HepG2 (cell line): ENCODE results near the gene SPRYD4.

Experiments
- BRCA1 ChIP-seq: sonication (generic); formaldehyde crosslinking; IDR thresholded peaks from 2 replicates; pipeline ENCODE4 v1.4.0; 2020; ENCODE audit warnings: missing genetic modification reagents
- CBFB ChIP-seq: sonication (generic); formaldehyde crosslinking; IDR thresholded peaks from 2 replicates; pipeline ENCODE4 v1.4.0; 2020; ENCODE audit warnings: missing genetic modification reagents
- CHD4 ChIP-seq: fragments of 200-600 bp; sonication (generic); IDR thresholded peaks from 2 replicates; pipeline ENCODE4 v1.7.0; 2017; ENCODE audit warnings: mild to moderate bottlenecking, low read length, borderline replicate concordance
- CTCF ChIP-seq: sonication (generic); formaldehyde crosslinking; IDR thresholded peaks from 2 replicates; pipeline ENCODE4 v1.5.0; 2020; ENCODE audit warnings: mild to moderate bottlenecking, missing genetic modification reagents, moderate library complexity
- EP300 ChIP-seq, 3 experiments: sonication (generic) in 1 of 3; formaldehyde crosslinking in 1 of 3; IDR thresholded peaks; 2 replicates each; pipeline versions ENCODE4 v1.5.1 to v1.6.1; 2011 to 2020; ENCODE audit warnings: low read depth in 2 of 3, low read length in 2 of 3, borderline replicate concordance in 1 of 3, improper control_type of control experiment in 1 of 3, mild to moderate bottlenecking in 1 of 3, missing genetic modification reagents in 1 of 3, moderate library complexity in 1 of 3
- ERF ChIP-seq: IDR thresholded peaks from 2 replicates; pipeline ENCODE4 v1.6.1; 2018; ENCODE audit warnings: missing biosample characterization, missing genetic modification reagents
- FOXM1 ChIP-seq: sonication (generic); formaldehyde crosslinking; IDR thresholded peaks from 2 replicates; pipeline ENCODE4 v1.5.0; 2020; ENCODE audit warnings: missing genetic modification reagents
- NFE2 ChIP-seq: sonication (generic); formaldehyde crosslinking; IDR thresholded peaks from 2 replicates; pipeline ENCODE4 v1.4.0; 2020; ENCODE audit warnings: missing genetic modification reagents
- ZBTB8A ChIP-seq: sonication (generic); formaldehyde crosslinking; IDR thresholded peaks from 2 replicates; pipeline ENCODE4 v1.4.0; 2020; ENCODE audit warnings: mild to moderate bottlenecking, low read depth, missing genetic modification reagents, borderline replicate concordance
- TF ChIP-seq, protein P1 (sequence below): sonication (generic); formaldehyde crosslinking; IDR thresholded peaks from 2 replicates; pipeline ENCODE4 v1.4.0; 2020; ENCODE audit warnings: missing genetic modification reagents, borderline replicate concordance
- TF ChIP-seq, protein P2 (sequence below): sonication (generic); formaldehyde crosslinking; IDR thresholded peaks from 2 replicates; pipeline ENCODE4 v1.9.0; 2021; ENCODE audit warnings: missing genetic modification reagents, mild to moderate bottlenecking, borderline replicate concordance
- TF ChIP-seq, protein P3 (sequence below): sonication (generic); formaldehyde crosslinking; IDR thresholded peaks from 2 replicates; pipeline ENCODE4 v1.8.0; 2022; ENCODE audit warnings: mild to moderate bottlenecking, missing genetic modification reagents, moderate library complexity

DNA sequence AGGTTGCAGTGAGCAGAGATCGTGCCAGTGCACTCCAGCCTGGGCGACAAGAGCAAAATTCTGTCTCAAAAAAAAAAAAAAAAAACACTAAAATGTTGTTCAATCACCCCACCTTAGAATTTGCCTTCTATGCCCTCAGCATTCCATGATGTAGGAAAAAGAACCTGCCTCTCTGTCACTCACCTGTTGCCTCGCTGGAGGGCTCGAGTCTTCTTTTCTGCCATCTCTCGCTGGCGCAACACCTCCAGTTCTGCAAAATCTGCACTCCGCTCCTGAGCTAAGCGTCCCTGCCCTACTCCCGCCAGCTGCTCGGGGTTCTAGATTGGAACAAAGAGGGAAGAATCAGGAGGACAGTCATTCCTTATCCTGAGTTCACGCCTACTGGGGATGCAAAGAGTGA, 37.1 kb upstream of the SPRYD4 start:
- no peak for TF ChIP-seq CHD4
- TF ChIP-seq, protein P1, sequence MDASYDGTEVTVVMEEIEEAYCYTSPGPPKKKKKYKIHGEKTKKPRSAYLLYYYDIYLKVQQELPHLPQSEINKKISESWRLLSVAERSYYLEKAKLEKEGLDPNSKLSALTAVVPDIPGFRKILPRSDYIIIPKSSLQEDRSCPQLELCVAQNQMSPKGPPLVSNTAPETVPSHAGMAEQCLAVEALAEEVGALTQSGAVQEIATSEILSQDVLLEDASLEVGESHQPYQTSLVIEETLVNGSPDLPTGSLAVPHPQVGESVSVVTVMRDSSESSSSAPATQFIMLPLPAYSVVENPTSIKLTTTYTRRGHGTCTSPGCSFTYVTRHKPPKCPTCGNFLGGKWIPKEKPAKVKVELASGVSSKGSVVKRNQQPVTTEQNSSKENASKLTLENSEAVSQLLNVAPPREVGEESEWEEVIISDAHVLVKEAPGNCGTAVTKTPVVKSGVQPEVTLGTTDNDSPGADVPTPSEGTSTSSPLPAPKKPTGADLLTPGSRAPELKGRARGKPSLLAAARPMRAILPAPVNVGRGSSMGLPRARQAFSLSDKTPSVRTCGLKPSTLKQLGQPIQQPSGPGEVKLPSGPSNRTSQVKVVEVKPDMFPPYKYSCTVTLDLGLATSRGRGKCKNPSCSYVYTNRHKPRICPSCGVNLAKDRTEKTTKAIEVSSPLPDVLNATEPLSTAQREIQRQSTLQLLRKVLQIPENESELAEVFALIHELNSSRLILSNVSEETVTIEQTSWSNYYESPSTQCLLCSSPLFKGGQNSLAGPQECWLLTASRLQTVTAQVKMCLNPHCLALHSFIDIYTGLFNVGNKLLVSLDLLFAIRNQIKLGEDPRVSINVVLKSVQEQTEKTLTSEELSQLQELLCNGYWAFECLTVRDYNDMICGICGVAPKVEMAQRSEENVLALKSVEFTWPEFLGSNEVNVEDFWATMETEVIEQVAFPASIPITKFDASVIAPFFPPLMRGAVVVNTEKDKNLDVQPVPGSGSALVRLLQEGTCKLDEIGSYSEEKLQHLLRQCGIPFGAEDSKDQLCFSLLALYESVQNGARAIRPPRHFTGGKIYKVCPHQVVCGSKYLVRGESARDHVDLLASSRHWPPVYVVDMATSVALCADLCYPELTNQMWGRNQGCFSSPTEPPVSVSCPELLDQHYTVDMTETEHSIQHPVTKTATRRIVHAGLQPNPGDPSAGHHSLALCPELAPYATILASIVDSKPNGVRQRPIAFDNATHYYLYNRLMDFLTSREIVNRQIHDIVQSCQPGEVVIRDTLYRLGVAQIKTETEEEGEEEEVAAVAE (CRISPR knock-in tag) = no peak
- TF ChIP-seq ZBTB8A (CRISPR knock-in tag) = no peak
- no peak for TF ChIP-seq CTCF (CRISPR knock-in tag)
- TF ChIP-seq, protein P2, sequence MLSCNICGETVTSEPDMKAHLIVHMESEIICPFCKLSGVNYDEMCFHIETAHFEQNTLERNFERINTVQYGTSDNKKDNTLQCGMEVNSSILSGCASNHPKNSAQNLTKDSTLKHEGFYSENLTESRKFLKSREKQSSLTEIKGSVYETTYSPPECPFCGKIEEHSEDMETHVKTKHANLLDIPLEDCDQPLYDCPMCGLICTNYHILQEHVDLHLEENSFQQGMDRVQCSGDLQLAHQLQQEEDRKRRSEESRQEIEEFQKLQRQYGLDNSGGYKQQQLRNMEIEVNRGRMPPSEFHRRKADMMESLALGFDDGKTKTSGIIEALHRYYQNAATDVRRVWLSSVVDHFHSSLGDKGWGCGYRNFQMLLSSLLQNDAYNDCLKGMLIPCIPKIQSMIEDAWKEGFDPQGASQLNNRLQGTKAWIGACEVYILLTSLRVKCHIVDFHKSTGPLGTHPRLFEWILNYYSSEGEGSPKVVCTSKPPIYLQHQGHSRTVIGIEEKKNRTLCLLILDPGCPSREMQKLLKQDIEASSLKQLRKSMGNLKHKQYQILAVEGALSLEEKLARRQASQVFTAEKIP (CRISPR knock-in tag) = no peak
- no peak for TF ChIP-seq ERF (CRISPR knock-in tag)
- TF ChIP-seq, protein P3, sequence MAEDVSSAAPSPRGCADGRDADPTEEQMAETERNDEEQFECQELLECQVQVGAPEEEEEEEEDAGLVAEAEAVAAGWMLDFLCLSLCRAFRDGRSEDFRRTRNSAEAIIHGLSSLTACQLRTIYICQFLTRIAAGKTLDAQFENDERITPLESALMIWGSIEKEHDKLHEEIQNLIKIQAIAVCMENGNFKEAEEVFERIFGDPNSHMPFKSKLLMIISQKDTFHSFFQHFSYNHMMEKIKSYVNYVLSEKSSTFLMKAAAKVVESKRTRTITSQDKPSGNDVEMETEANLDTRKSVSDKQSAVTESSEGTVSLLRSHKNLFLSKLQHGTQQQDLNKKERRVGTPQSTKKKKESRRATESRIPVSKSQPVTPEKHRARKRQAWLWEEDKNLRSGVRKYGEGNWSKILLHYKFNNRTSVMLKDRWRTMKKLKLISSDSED (CRISPR knock-in tag) = no peak
- no peak for TF ChIP-seq EP300 (IDR thresholded peaks at IDR 0.05; ENCODE audit: low read depth in 2 of 2, low read length in 2 of 2)
- no peak for TF ChIP-seq EP300 (CRISPR knock-in tag; IDR thresholded peaks at IDR 0.05; ENCODE audit: borderline replicate concordance)
- no peak for TF ChIP-seq BRCA1 (CRISPR knock-in tag)
- no peak for TF ChIP-seq NFE2 (CRISPR knock-in tag)
- TF ChIP-seq FOXM1 (CRISPR knock-in tag) = no peak
- no peak for TF ChIP-seq CBFB (CRISPR knock-in tag)
